CD4-positive, alpha-beta T cell treated with Interleukin-6 for 4 hours (primary cell): ENCODE results near the gene CDC5L.

Experiments used
- DNase-seq: peaks from one replicate; pipeline ENCODE4 v3.0.0-alpha.2; 2020; ENCODE audit warnings: mixed read lengths

The CDC5L gene

DNA sequence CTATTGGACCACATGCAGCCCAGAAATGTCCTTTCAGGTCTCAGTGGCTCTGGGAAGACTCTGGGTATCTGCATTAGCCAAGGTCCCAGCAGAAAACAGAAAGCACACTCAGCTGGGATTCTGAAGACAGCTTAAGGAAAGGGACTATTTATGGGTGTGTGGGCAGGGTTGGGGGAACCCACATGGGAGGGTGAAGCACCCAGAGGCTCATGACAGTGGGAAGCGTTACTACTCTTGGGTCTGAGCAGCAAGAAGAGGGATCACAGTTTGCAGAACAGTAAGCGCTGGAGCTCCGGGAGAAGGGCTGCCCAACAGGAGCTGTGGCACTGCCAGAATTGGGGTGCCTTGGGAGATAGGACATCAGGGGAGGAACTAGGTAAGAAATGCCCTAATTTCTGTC is 12.4 kb upstream of the CDC5L start:
- no peak for DNase-seq

GRCh38 chr6:44377484-44377883 is 10.0 kb upstream of the CDC5L start:
- no peak for DNase-seq

GRCh38 chr6:44377971-44378370 is 9.5 kb upstream of the CDC5L start:
- no peak for DNase-seq

- no peak for DNase-seq
Measured at GRCh38 chr6:44381739-44382138, 5.8 kb upstream of the CDC5L start.

DNA sequence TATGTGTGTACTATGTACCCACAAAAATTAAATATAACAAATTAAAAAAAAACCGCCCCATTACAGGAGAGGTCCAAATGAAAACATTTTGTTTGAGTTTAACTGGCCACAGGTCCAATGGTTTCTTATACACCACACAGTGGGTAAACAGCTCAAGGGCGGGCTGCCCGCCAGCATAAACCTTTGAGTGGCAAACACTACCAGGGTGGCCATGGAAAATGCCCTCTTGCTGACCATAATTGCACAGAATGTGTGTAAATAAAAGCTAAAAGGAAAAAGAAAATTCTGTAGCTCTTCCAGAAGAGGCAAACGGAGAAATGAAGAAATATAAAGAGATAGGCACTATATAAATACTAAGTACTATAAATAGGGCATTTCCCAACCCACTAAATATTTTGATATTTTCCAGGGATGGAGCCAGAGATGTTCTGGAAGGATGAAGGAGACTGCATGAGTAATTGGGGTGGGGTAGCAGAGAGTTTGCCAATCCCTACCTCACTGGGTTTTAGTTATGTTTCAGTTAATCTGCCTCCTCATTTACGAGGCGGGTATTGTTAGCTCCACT is 1.1 kb upstream of the CDC5L start:
- DNase-seq: no peak

DNA sequence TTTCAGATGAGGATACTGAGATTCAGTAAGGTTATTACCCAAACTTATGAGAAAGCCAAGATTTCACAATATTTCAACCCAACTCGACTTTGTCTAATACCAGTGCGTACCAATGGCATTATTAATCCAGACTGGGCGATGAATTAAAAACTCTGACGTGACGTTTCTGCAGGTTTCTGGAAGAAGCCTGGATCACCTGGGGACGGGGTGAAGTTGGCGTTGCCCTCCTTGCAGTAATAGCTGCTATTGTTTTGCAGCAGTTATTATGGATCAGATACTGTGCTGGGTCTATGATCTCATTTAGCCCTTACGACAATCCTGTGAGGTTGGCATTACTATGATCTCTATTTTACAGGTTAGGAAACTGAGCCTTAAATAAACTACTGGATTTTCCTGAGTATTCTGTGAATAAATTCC is 569 bp upstream of the CDC5L start:
- DNase-seq: no peak

DNA sequence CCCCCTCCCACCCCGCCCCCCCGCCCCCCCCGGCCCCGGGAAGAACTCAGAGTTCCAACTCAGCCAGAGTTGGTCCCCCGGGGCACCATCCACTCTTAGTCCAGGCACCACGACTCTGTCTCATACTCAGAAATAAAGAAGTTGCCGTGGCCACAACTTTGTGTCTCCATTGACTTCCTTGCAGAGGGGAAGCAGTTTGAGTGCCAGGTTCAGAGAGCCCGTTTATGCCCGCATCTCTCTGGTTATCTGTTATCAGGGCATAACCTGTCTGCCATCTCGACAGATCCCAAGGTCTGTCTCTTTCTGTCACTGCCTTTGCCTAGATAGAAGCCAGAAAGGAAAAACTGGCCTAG is 605 bp downstream of the CDC5L start:
- DNase-seq: no peak

DNA sequence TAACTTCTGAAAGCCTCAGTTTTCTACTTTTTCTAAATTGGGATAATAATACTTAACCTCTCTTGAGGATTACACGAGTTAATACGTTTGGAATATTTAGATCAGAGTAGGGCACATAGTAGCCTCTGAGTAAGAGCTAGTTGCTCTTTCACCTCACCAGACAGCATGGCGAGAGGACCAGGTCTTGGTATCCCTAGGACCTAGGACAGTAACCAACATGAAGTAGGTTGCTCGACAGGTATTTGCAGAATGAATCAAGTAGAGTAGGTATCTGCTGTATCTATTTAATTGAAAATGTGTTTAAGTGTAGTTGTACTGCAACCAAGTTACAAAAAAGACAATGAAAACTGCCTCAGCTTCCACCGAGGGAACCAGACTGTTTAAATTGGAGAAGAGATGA is 1.4 kb downstream of the CDC5L start:
- DNase-seq: no peak

DNA sequence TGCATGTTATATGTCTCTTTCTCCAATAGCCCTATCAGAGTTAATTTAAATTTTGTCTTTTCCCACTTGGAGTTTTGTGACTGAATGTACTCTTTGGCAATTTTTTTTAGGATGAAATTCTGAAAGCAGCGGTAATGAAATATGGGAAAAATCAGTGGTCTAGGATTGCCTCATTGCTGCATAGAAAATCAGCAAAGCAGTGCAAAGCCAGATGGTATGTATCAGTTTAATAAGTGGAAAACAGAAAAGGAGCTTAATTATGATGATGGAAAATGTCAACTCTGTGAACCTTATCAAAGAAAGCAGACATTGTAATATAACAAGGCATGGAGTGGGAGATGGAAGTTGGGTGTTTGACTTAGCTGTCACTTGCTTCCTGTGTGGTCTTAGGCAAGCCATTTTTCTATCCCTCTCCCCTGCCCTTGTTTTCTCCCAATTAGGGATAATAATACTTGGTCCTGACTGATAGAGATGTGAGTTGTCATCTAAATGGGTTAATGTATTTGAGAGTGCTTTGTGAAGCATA is 2.7 kb downstream of the CDC5L start:
- DNase-seq: no peak

DNA sequence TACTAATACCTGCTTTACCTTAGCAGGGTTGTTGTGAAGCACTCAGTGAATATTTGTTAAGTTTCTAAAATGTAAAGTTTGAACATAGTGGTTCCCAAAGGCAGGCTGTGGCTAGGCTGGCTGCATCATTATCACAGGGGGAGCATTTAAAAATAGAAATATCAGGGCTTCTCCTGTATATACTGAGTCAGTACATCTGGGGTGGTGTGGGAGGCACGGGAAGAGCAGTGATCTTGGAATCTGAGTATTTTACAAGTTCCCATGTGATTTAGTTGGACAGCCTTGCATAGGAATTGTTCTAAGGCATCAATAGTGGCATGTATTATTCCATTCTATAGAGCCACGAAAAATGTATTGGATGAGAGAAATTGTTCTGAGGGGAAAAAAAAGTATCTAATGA is 8.0 kb downstream of the CDC5L start:
- DNase-seq: no peak

GRCh38 chr6:44396968-44397367 is 9.5 kb downstream of the CDC5L start:
- no peak for DNase-seq

DNA sequence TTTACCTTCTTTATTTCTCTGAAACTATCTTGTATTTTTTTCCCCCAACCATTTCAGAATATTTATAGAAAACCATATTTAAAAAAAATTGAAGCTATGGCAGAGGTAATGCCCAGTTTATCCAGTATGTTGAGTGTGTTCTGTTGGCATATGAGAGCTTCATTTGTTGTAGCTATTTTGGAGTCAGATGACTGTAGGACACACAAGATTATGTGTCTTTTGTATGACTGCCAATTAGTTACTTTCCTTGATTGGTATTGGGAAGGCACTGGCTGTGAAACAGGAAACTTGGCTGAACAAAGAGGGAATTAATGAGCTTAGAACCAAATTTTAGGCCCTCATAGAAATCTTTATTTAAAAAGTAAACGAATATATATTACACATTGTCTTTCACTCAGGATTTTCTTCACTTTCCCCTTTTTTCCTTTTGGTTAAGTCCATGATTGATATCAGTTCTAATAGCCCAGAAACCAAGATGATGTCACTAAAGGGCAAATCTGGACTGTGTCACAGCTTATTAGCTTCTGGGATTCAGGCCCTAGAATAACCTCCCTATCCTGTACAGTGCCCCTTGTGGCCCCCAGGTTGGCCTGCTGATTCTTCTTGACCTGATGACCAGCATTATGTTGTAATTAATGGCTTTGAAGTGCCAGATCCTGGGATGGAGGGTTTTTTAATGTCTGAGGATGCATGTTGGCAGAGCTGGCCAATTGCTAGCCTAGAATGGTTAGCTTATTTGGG is 10.1 kb downstream of the CDC5L start:
- DNase-seq: no peak

GRCh38 chr6:44399991-44400390 is 12.5 kb downstream of the CDC5L start:
- no peak for DNase-seq

DNA sequence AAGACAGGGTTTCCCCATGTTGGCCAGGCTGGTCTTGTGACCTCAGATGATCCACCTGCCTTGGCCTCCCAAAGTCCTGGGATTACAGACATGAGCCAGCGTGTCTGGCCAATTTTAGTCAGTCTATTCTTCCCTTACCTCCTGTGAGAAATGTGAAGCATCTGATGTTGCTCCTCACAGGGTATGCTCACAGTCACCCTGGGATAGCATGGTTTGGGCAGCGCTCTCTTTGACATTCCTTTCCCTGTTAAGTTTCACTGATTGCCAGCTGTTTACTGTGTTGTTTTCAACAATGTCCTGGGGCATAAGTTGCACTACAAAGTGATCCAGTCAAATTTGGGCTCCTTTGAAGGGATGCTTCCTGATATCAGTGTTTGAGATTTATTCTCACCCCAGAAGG is 13.1 kb downstream of the CDC5L start:
- DNase-seq: no peak

DNA sequence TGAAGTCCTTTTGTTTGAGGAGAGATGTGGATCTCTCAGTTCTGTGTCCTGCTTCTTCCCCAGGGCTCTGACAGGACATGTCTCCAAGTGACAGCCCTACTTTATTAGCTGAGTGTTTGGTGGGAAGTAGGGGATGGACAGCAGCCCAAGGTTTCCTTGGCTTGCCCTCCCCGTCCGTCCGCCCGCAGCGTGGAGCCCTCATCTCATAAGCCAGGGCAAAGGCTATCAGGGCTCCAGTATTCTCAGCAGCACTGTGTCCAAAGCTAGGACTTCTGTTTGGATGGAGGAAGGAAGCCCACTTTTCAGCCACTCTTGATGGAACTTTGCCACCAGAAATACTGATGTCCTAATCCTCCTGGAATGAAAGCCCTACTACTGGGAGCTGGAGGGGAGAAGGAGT is 13.6 kb downstream of the CDC5L start:
- no peak for DNase-seq

DNA sequence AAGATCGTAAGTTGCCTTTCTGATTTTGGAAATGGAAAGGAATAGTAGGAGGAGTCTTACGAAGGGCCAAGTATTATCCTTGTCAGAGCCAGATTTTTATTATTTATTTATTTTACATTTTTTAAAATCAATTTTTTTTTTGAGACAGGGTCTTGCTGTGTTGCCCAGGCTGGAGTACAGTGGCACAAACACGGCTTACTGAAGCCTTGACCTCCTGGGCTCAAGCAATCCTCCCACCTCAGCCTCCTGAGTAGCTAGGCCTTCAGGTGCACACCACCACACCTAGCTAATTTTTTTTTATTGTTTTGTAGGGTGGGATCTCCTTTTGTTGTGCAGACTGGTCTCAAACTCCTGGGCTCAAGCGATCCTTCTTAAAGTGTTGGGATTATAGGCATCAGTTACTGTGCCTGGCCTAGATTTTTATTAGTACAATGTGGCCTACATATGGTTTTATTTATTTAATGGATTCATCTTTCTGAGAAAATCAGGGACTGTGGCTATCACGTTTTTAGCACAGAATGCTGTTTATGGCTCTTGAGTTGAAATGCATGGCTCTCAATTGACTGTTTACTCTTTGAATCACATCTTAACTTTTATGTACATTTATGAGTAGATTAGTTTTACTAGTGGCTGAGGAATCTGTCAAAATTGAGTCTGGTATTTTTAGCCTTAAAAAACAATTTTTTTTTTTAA is 16.7 kb downstream of the CDC5L start:
- DNase-seq: no peak

DNA sequence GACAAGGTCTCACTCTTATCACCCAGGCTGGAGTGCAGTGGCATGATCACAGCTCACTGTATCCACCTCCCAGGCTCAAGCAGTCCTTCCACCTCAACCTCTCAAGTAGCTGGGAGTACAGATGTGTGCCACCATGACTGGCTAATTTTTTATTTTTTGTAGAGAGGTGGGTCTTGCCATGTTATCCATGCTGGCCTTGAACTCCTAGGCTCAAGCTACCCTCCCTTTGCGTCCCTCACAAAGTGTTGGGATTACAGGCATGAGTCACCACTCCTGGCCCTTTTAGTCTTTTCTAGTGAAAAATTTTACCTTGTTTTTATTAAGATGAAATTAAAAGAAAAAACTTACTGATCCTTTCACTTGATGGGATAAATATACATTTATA is 17.2 kb downstream of the CDC5L start:
- no peak for DNase-seq

- DNase-seq: no peak
Measured at GRCh38 chr6:44407951-44408670, 20.6 kb downstream of the CDC5L start.

- DNase-seq: no peak
Measured at GRCh38 chr6:44409207-44409794, 21.8 kb downstream of the CDC5L start.

DNA sequence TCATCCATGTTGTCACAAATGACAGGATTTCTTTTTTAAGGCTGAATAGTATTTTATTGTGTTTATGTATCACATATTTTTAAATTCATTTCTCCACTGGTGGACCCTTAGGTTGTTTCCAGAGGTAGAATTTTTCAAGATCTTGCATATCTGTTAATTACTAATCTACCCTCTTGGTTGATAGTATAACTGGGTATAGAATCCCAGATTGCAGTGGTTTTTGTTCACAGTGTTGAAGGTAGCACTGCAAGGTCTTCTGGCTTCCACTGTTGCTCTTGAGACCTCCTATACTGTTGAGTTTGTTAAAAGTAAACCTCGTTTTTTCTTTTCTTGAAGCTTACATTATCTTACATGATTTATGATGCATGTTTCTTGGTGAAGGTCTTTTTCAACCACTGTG is 22.9 kb downstream of the CDC5L start:
- DNase-seq: no peak

DNA sequence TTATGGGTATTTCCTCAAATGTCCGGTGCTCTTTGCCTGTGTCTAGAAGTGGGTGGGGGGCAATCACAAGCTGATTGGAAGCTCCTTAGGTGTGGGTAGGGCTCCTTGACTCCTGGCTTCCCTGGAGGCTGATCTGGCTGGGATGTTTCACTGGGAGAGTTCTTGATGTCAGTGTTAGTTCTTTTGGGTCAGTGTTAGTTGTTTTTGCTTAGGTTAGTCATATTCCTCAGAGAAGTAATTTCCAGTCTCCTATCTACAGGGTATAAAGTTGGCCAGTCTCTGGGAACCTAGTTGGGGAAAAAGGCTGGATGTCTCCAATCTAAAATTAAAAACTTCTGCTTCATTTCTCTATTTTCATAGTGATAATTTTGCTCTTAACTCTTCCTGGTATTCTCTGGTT is 23.6 kb downstream of the CDC5L start:
- DNase-seq: no peak

DNA sequence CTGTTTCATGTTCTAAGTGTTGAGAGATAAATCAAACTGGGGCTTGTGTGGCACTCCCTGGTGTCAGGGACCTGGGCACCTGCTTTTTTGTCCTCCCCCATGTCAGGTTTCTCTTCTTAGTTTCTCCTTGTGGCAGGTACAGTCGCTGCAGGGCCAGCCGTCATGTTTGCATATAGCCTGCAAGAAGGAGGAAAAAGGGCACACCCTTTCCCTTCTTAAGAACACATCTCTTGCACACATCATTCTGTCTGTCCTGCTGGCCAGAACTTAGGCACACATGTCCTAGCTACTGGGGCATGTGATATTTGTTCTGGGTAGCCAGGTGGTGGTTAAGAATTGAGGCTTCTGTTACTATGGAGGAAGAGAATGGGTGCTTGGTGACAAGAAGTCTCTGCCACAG is 27.9 kb downstream of the CDC5L start:
- DNase-seq: no peak

- DNase-seq: no peak
Measured at GRCh38 chr6:44415873-44416502, 28.5 kb downstream of the CDC5L start.
